Activated CD4-positive, alpha-beta T cell treated with anti-CD3 and anti-CD28 coated beads, Interleukin-2, amount 10 ng/mL, durations not matched to agents 7 days and 5 days (primary cell): ENCODE data around the gene ADAP1. TPM values are rescaled to one million over a fixed set of nuclear protein-coding genes. Genes with fewer than 3 reads are reported as not detected.

ENCODE experiments used
- CTCF ChIA-PET: fragments of 350-600 bp; sonication (Branson Sonifier 250); formaldehyde crosslinking; loops from one replicate; lab custom pipeline; 2021; ENCODE audit warnings: antibody characterized with exemption; lab: Charles Lee
- POLR2A ChIA-PET: fragments of 350-600 bp; sonication (Branson Sonifier 250); formaldehyde crosslinking; loops from one replicate; lab custom pipeline; 2021; ENCODE audit warnings: antibody characterized with exemption; lab: Charles Lee
- DNase-seq: peaks from one replicate; pipeline ENCODE4 v3.0.0-alpha.2; 2020
- H3K27ac Mint-ChIP-seq: one replicate; pipeline ENCODE4 v1.8.0; 2021; ENCODE audit warnings: mild to moderate bottlenecking, moderate library complexity, mixed read lengths
- H3K27me3 Mint-ChIP-seq: one replicate; pipeline ENCODE4 v1.8.0; 2021; ENCODE audit warnings: mixed read lengths
- H3K36me3 Mint-ChIP-seq: one replicate; pipeline ENCODE4 v1.8.0; 2021; ENCODE audit warnings: low read depth, mixed read lengths
- H3K4me1 Mint-ChIP-seq: one replicate; pipeline ENCODE4 v1.8.0; 2021; ENCODE audit warnings: mixed read lengths
- H3K4me3 Mint-ChIP-seq: one replicate; pipeline ENCODE4 v1.8.0; 2021; ENCODE audit warnings: mild to moderate bottlenecking, moderate library complexity, mixed read lengths
- H3K9me3 Mint-ChIP-seq: one replicate; pipeline ENCODE4 v1.8.0; 2021; ENCODE audit warnings: mixed read lengths
- total RNA-seq, 2 experiments: library from RNA; stranded (reverse); gene quantifications; one replicate each; pipeline ENCODE4 v1.2.3, GENCODE V29; 2021

The ADAP1 gene
- total RNA-seq, 2 experiments from 2014 or later, result 12.4 to 13.5 TPM

DNA sequence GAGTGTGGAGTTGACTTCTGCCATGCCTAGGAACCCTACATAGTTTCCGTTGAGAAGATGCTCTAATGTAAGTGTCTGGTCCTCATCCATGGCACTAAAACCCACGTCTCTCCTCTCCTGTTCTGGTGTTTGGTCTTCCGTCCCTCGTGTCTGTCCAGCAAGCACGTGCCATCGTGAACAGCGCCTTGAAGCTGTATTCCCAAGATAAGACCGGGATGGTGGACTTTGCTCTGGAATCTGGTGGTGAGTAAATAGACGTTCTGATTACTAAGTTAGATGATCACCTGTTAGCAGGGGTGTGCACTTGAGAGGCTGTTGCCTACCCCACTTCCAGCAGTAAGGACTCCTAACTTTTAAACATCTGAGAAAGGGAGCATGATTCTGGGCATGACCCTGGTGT lies 93.3 kb downstream of the ADAP1 start:
- Mint-ChIP-seq H3K9me3 (no peaks in the 10 kb centered on the region), H3K4me1 (no peaks in the 10 kb centered on the region), H3K4me3 (no peak overlapping the region), H3K27ac (no peak overlapping the region), H3K27me3 (no peaks in the 10 kb centered on the region), H3K36me3 (peaks cover 40% of the 10 kb centered on the region)
- no peak for DNase-seq
- ChIA-PET CTCF (interaction anchor here (1.1 to 1.5 kb wide), 2 partner anchors 11 to 28 kb away, joined by 3 to 4 read pairs; no protein-coding TSS in a partner anchor), POLR2A (no interaction called here)

DNA sequence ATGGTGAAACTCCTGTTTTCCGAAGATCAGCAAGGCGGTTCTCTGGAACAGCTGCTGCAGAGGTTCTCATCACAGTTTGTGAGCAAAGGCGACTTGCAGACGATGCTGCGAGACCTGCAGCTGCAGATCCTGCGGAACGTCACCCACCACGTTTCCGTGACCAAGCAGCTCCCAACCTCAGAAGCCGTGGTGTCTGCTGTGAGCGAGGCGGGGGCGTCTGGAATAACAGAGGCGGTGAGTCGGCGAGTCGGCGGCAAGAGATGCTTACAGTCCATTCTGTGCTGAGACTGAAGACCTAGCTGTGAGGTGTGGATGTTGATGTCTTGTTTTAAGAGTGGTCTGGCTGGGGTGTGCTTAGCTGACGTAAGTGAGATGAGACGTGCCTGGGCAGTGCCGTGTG lies 94.3 kb downstream of the ADAP1 start:
- peaks cover 40% of the 10 kb centered on the region for H3K36me3 Mint-ChIP-seq
- ChIA-PET CTCF (interaction anchor here (1.5 kb wide), 1 partner anchor 27 kb away, joined by 4 read pairs; no protein-coding TSS in a partner anchor), POLR2A (no interaction called here)
- no peak overlapping the region for H3K4me3 Mint-ChIP-seq
- H3K9me3 Mint-ChIP-seq, result no peaks in the 10 kb centered on the region
- H3K27ac Mint-ChIP-seq, result no peak overlapping the region
- no peaks in the 10 kb centered on the region for H3K27me3 Mint-ChIP-seq
- H3K4me1 Mint-ChIP-seq, result no peaks in the 10 kb centered on the region
- no peak for DNase-seq

DNA sequence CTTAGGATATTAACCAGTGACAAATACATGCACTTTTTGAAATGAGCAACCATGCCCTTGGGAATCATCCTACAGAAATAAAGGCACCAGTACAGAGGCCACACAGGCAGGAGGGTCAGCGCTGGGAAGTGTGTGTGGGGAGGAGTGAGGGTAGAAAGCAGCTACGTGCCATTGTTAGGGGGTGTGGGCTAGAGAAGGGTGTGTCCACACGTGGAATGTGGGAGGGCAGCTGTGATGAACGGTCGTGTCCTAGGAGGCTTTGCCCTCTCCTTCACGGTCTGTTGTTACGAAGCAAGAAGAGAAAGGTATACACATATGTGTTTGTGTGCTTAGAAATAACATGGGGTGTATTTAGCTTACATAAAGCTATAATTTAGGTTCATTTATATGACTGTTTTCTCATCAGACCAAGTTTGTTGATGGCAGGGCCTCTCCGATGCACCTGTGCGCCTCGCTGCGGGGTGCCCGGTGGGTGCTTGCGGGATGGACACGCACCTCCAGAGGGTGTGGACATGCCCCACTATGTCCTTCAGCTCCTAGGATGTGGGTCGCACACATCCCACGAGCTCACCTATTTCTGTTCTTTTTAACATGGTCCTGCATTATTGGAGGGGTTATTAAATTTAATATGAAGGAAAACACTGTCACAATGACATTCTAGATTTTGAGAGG lies 95.0 kb downstream of the ADAP1 start:
- Mint-ChIP-seq H3K9me3 (no peaks in the 10 kb centered on the region), H3K36me3 (peaks cover 41% of the 10 kb centered on the region), H3K4me3 (no peak overlapping the region), H3K27ac (no peak overlapping the region), H3K4me1 (no peaks in the 10 kb centered on the region), H3K27me3 (no peaks in the 10 kb centered on the region)
- CTCF ChIA-PET, result interaction anchor here (0.8 to 1.5 kb wide), 2 partner anchors 13 to 27 kb away, joined by 3 to 4 read pairs; no protein-coding TSS in a partner anchor
- POLR2A ChIA-PET, result no interaction called here
- DNase-seq, result no peak

GRCh38 chr7:857661-858060 lies 96.8 kb downstream of the ADAP1 start:
- Mint-ChIP-seq H3K27ac (no peak overlapping the region), H3K9me3 (no peaks in the 10 kb centered on the region), H3K4me3 (no peak overlapping the region), H3K36me3 (peaks cover 39% of the 10 kb centered on the region), H3K27me3 (no peaks in the 10 kb centered on the region), H3K4me1 (no peaks in the 10 kb centered on the region)
- ChIA-PET CTCF (interaction anchor here (1.0 to 1.3 kb wide), 2 partner anchors 16 to 595 kb away, joined by 3 to 7 read pairs; no protein-coding TSS in a partner anchor), POLR2A (no interaction called here)
- no peak for DNase-seq

GRCh38 chr7:856444-857095 lies 97.9 kb downstream of the ADAP1 start:
- ChIA-PET POLR2A (no interaction called here), CTCF (no interaction called here)
- DNase-seq, result no peak
- no peaks in the 10 kb centered on the region for H3K27me3 Mint-ChIP-seq
- H3K4me1 Mint-ChIP-seq, result no peaks in the 10 kb centered on the region
- no peak overlapping the region for H3K4me3 Mint-ChIP-seq
- H3K36me3 Mint-ChIP-seq, result peaks cover 31% of the 10 kb centered on the region
- no peaks in the 10 kb centered on the region for H3K9me3 Mint-ChIP-seq
- H3K27ac Mint-ChIP-seq, result no peak overlapping the region

DNA sequence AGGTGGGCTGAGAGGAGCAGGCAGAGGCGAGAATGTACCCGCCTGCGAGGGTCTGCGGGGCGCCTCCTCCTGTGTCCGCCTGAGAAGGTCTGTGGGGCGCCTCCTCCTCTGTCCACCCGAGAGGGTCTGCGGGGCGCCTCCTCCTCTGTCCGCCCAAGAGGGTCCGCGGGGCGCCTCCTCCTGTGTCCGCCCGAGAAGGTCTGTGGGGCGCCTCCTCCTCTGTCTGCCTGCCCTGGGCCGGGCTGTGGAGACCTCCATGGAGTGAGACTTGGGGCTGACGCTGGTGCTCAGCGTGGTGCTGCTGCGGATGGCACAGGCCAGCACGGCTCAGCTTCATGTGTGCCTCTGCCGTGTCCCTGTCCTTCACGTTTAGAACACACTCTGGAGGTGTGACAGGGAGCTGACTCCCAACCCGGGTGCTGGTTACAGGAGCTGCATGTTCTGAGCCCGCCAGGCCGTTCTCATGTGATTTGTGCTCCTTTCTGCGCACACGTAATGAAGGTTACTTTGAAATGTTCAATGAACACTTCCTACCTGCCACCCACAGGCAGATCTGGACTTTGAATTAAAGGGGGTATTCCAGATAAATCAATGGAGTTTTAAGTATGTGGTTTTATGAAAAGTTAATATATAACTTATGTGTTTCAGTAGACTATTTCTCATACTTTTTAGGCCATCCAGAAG lies 98.7 kb downstream of the ADAP1 start:
- POLR2A ChIA-PET, result no interaction called here
- no peaks in the 10 kb centered on the region for H3K4me1 Mint-ChIP-seq
- H3K27ac Mint-ChIP-seq, result no peak overlapping the region
- no peaks in the 10 kb centered on the region for H3K9me3 Mint-ChIP-seq
- H3K4me3 Mint-ChIP-seq, result no peak overlapping the region
- CTCF ChIA-PET, result no interaction called here
- no peaks in the 10 kb centered on the region for H3K27me3 Mint-ChIP-seq
- H3K36me3 Mint-ChIP-seq, result peaks cover 25% of the 10 kb centered on the region
- DNase-seq, result no peak

- Mint-ChIP-seq H3K27me3 (no peaks in the 10 kb centered on the region), H3K36me3 (peaks cover 24% of the 10 kb centered on the region), H3K27ac (no peak overlapping the region), H3K4me1 (no peaks in the 10 kb centered on the region), H3K4me3 (no peak overlapping the region), H3K9me3 (no peaks in the 10 kb centered on the region)
- ChIA-PET POLR2A (no interaction called here), CTCF (no interaction called here)
- no peak for DNase-seq
These were observed 100.2 kb downstream of the ADAP1 start for GRCh38 chr7:854118-854775.

GRCh38 chr7:853366-854117 lies 100.9 kb downstream of the ADAP1 start:
- POLR2A ChIA-PET, result no interaction called here
- CTCF ChIA-PET, result no interaction called here
- no peak overlapping the region for H3K4me3 Mint-ChIP-seq
- H3K27me3 Mint-ChIP-seq, result no peaks in the 10 kb centered on the region
- no peaks in the 10 kb centered on the region for H3K4me1 Mint-ChIP-seq
- no peak overlapping the region for H3K27ac Mint-ChIP-seq
- H3K9me3 Mint-ChIP-seq, result no peaks in the 10 kb centered on the region
- peaks cover 26% of the 10 kb centered on the region for H3K36me3 Mint-ChIP-seq
- DNase-seq, result no peak

- Mint-ChIP-seq H3K27me3 (no peaks in the 10 kb centered on the region), H3K9me3 (peaks cover 2% of the 10 kb centered on the region), H3K36me3 (peaks cover 30% of the 10 kb centered on the region), H3K27ac (no peak overlapping the region), H3K4me1 (no peaks in the 10 kb centered on the region), H3K4me3 (no peak overlapping the region)
- ChIA-PET POLR2A (no interaction called here), CTCF (interaction anchor here (1.5 kb wide), 1 partner anchor 11 kb away, joined by 3 read pairs; no protein-coding TSS in a partner anchor)
- no peak for DNase-seq
These were observed 103.3 kb downstream of the ADAP1 start for GRCh38 chr7:851204-851603.

DNA sequence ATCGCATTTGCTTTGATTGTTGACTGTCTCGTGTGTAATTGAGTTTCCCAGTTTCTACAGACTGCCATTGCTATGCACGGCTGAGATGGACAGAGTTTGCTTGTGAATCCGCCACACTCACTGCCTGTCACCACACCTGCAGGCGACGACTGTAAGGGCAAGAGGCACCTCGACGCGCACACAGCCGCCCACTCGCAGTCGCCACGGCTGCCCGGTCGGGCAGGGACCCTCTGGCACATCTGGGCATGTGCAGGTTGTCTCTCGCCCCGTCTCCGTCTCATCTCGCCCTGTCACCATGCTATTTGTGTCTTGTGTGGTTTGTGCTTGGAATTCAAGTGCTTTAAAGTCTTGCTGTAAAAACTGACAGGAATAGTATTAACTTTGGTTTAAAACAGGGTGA lies 104.7 kb downstream of the ADAP1 start:
- Mint-ChIP-seq H3K27ac (no peak overlapping the region), H3K4me1 (no peaks in the 10 kb centered on the region), H3K9me3 (peaks cover 2% of the 10 kb centered on the region), H3K27me3 (no peaks in the 10 kb centered on the region), H3K4me3 (no peak overlapping the region), H3K36me3 (peaks cover 31% of the 10 kb centered on the region)
- DNase-seq, result no peak
- POLR2A ChIA-PET, result no interaction called here
- CTCF ChIA-PET, result interaction anchor here (2.1 kb wide), 1 partner anchor 23 kb away, joined by 6 read pairs; no protein-coding TSS in a partner anchor

GRCh38 chr7:849145-849544 lies 105.3 kb downstream of the ADAP1 start:
- no peaks in the 10 kb centered on the region for H3K27me3 Mint-ChIP-seq
- CTCF ChIA-PET, result interaction anchor here (1.5 to 2.1 kb wide), 2 partner anchors 16 to 24 kb away, joined by 4 to 6 read pairs; partner anchors contain the start of gene SUN1
- peaks cover 27% of the 10 kb centered on the region for H3K36me3 Mint-ChIP-seq
- H3K4me1 Mint-ChIP-seq, result no peaks in the 10 kb centered on the region
- no peak for DNase-seq
- no peak overlapping the region for H3K27ac Mint-ChIP-seq
- peaks cover 2% of the 10 kb centered on the region for H3K9me3 Mint-ChIP-seq
- POLR2A ChIA-PET, result no interaction called here
- no peak overlapping the region for H3K4me3 Mint-ChIP-seq
